ENCODE data around the gene UBASH3A. TPM values are rescaled to one million over a fixed set of nuclear protein-coding genes. Genes with fewer than 3 reads are reported as not detected.

Gene UBASH3A
- total RNA-seq, 1 donor from 2014 or later, result 6.4 TPM

- H3K4me1 ChIP-seq, result no peaks in the 10 kb centered on the region
- intact Hi-C loops (cut with DNase I), result no loop called here
These were observed 19.4 kb upstream of the UBASH3A start for GRCh38 chr21:42384156-42384945.

DNA sequence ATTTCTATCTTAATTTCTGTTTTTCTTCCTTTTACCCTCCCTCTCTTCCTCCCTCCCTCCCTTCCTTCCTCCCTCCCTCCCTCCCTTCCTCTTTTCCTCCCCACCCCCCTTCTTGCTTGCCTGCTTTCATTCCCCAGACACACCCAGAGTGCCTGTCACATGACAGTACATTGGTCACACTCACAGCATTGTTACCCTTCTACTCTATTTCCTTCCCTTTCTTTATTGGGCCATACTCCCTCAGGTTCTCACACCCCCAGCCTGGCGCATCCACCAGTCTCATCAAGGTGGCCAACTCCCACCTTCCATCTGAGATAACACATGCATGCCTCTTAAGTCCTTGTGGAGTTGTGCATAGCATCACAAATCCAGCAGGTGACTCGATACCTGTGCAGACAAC is 18.7 kb upstream of the UBASH3A start:
- no peak overlapping the region for H3K27ac ChIP-seq
- no peaks in the 10 kb centered on the region for H3K4me1 ChIP-seq
- H3K4me3 ChIP-seq, result no peak overlapping the region
- no peak for DNase-seq (ENCODE audit: extremely low spot score in 2 of 2)
- no peaks in the 10 kb centered on the region for H3K36me3 ChIP-seq
- no peak for TF ChIP-seq POLR2A (IDR thresholded peaks at IDR 0.05)
- TF ChIP-seq, protein P1, sequence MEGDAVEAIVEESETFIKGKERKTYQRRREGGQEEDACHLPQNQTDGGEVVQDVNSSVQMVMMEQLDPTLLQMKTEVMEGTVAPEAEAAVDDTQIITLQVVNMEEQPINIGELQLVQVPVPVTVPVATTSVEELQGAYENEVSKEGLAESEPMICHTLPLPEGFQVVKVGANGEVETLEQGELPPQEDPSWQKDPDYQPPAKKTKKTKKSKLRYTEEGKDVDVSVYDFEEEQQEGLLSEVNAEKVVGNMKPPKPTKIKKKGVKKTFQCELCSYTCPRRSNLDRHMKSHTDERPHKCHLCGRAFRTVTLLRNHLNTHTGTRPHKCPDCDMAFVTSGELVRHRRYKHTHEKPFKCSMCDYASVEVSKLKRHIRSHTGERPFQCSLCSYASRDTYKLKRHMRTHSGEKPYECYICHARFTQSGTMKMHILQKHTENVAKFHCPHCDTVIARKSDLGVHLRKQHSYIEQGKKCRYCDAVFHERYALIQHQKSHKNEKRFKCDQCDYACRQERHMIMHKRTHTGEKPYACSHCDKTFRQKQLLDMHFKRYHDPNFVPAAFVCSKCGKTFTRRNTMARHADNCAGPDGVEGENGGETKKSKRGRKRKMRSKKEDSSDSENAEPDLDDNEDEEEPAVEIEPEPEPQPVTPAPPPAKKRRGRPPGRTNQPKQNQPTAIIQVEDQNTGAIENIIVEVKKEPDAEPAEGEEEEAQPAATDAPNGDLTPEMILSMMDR (IDR thresholded peaks at IDR 0.05), result no peak
- TF ChIP-seq POLR2AphosphoS5 (IDR thresholded peaks at IDR 0.05; ENCODE audit: insufficient read depth in 1 of 2, low read depth in 1 of 2), result no peak
- intact Hi-C loops (cut with DNase I), result no loop called here
- no peaks in the 10 kb centered on the region for H3K9me3 ChIP-seq
- H3K27me3 ChIP-seq, result no peaks in the 10 kb centered on the region

More at GRCh38 chr21:42384156-42384945, 19.4 kb upstream of the UBASH3A start:
- H3K36me3 ChIP-seq, result no peaks in the 10 kb centered on the region
- H3K9me3 ChIP-seq, result no peaks in the 10 kb centered on the region
- TF ChIP-seq, protein P1 (IDR thresholded peaks at IDR 0.05), result no peak
- H3K27me3 ChIP-seq, result no peaks in the 10 kb centered on the region
- DNase-seq (ENCODE audit: extremely low spot score in 2 of 2), result no peak
- no peak overlapping the region for H3K4me3 ChIP-seq
- H3K27ac ChIP-seq, result no peak overlapping the region

- no peaks in the 10 kb centered on the region for H3K4me1 ChIP-seq
- H3K27ac ChIP-seq, result no peak overlapping the region
- no peaks in the 10 kb centered on the region for H3K27me3 ChIP-seq
- intact Hi-C loops (cut with DNase I), result no loop called here
- TF ChIP-seq, protein P1 (IDR thresholded peaks at IDR 0.05), result no peak
- TF ChIP-seq POLR2A (IDR thresholded peaks at IDR 0.05) (no peak), POLR2AphosphoS5 (IDR thresholded peaks at IDR 0.05; ENCODE audit: insufficient read depth in 1 of 2, low read depth in 1 of 2) (no peak)
- DNase-seq (ENCODE audit: extremely low spot score in 2 of 2), result no peak
- H3K36me3 ChIP-seq, result no peaks in the 10 kb centered on the region
- H3K4me3 ChIP-seq, result no peak overlapping the region
- no peaks in the 10 kb centered on the region for H3K9me3 ChIP-seq
These were observed 18.1 kb upstream of the UBASH3A start for GRCh38 chr21:42385619-42386018.

DNA sequence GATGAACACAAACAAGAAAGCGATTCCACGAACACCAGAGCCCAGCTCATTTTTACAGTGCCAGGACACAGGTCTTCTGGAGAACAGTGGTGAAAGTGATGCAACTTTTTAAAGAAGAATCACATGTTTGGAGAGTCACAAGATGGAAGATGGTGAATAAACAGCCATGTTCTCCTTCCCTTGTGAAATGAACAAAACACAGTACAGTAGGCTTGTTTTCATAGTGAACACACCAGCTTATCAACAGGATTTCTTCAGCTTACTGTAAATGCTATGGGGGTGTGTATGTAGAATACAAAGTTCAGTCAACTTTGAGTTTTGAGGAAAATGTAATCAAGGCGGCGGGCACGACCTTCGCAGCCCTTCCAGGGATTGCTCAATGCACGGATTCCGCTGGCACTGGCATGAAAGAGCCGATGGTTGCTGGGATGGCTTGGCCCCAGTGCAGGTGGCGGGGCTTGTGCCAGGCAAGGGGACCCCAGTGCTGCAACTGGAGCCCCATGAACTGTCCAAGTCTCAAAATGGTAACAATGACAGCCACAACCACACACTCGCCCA is 17.6 kb upstream of the UBASH3A start:
- intact Hi-C loops (cut with DNase I), result no loop called here

More for the DNA sequence above, 17.6 kb upstream of the UBASH3A start:
- Histone ChIP-seq H3K4me1 (no peaks in the 10 kb centered on the region), H3K36me3 (no peaks in the 10 kb centered on the region), H3K27me3 (no peaks in the 10 kb centered on the region), H3K9me3 (no peaks in the 10 kb centered on the region), H3K4me3 (no peak overlapping the region), H3K27ac (no peak overlapping the region)
- no peak for TF ChIP-seq POLR2AphosphoS5 (IDR thresholded peaks at IDR 0.05; ENCODE audit: insufficient read depth in 1 of 2, low read depth in 1 of 2)
- TF ChIP-seq POLR2A (IDR thresholded peaks at IDR 0.05), result no peak
- TF ChIP-seq, protein P1 (IDR thresholded peaks at IDR 0.05), result no peak
- no peak for DNase-seq (ENCODE audit: extremely low spot score in 2 of 2)
